Activated T-cell treated with anti-CD3 and anti-CD28 coated beads, Interleukin-2, amount 50 U/mL, for 72 hours (primary cell): ENCODE data around the gene C1orf216. TPM values are rescaled to one million over a fixed set of nuclear protein-coding genes. Genes with fewer than 3 reads are reported as not detected.
A peak's percentile ranks its signal among the peaks of the same experiment; 100 is the strongest.

Experiments used
- ATAC-seq, 2 donors: fragments of 150-1000 bp; cut with Tn5 transposase; replicated peaks in 1 of 2; 2 replicates each; pipeline ENCODE4 v1.10.0; 2021; ENCODE audit warnings: moderate library complexity in 2 of 2, mild to moderate bottlenecking in 1 of 2
- DNase-seq, 2 donors: peaks; one replicate each; pipeline ENCODE4 v3.0.0; 2021 to 2022; ENCODE audit warnings: mixed read lengths in 1 of 2
- H3K27ac Mint-ChIP-seq: one replicate; pipeline ENCODE4 v1.8.0; 2022; ENCODE audit warnings: mild to moderate bottlenecking, moderate library complexity, mixed read lengths
- H3K27me3 Mint-ChIP-seq: one replicate; pipeline ENCODE4 v1.8.0; 2022; ENCODE audit warnings: low read depth, mixed read lengths
- H3K36me3 Mint-ChIP-seq, 2 donors: one replicate each; pipeline ENCODE4 v1.8.0; 2022; ENCODE audit warnings: mixed read lengths in 2 of 2, mild to moderate bottlenecking in 1 of 2; ENCODE audit not compliant: insufficient read depth in 2 of 2
- H3K4me1 Mint-ChIP-seq: one replicate; pipeline ENCODE4 v1.8.0; 2022; ENCODE audit warnings: low read depth, mixed read lengths
- H3K4me3 Mint-ChIP-seq, 2 donors: one replicate each; pipeline ENCODE4 v1.8.0; 2022; ENCODE audit warnings: mild to moderate bottlenecking in 2 of 2, mixed read lengths in 2 of 2, moderate library complexity in 2 of 2
- H3K9me3 Mint-ChIP-seq, 2 donors: one replicate each; pipeline ENCODE4 v1.8.0; 2022; ENCODE audit warnings: mixed read lengths in 2 of 2
- total RNA-seq, 2 donors: library from RNA; stranded (reverse); gene quantifications; one replicate each; pipeline ENCODE4 v1.2.3, GENCODE V29; 2022

Gene C1orf216
- total RNA-seq, result 10 to 100 TPM in 1 of 2 donors, 1 to 10 TPM in 1; 9.4 to 11.6 TPM

- H3K27ac Mint-ChIP-seq, result peak within 1 kb of the TSS; percentile 74
- no peaks in the 10 kb centered on the region for H3K27me3 Mint-ChIP-seq
- H3K9me3 Mint-ChIP-seq, result no peaks in the 10 kb centered on the region
- H3K36me3 Mint-ChIP-seq, result peaks cover 4 to 6% of the 10 kb centered on the region in 2 donors
- H3K4me3 Mint-ChIP-seq, result peak within 1 kb of the TSS; percentile 86
- ATAC-seq (peak; percentile 83), DNase-seq (peak; percentile 81 to 85)
- H3K4me1 Mint-ChIP-seq, result peaks cover 42% of the 10 kb centered on the region
Measured at GRCh38 chr1:35718492-35719336, at the start of gene C1orf216. C1orf216 (minus strand) TSS chr1:35718884; CDS start chr1:35716321, 2,563 bp downstream.

- H3K4me3 Mint-ChIP-seq, result no peak overlapping the region
- no peak overlapping the region for H3K27ac Mint-ChIP-seq
- no peaks in the 10 kb centered on the region for H3K27me3 Mint-ChIP-seq
- peaks cover 6 to 21% of the 10 kb centered on the region in 2 donors for H3K36me3 Mint-ChIP-seq
- ATAC-seq, result no peak
- H3K9me3 Mint-ChIP-seq, result no peaks in the 10 kb centered on the region
- peaks cover 28% of the 10 kb centered on the region for H3K4me1 Mint-ChIP-seq
- DNase-seq, result no peak
Measured at GRCh38 chr1:35764283-35764682, 45.6 kb upstream of the C1orf216 start.

DNA sequence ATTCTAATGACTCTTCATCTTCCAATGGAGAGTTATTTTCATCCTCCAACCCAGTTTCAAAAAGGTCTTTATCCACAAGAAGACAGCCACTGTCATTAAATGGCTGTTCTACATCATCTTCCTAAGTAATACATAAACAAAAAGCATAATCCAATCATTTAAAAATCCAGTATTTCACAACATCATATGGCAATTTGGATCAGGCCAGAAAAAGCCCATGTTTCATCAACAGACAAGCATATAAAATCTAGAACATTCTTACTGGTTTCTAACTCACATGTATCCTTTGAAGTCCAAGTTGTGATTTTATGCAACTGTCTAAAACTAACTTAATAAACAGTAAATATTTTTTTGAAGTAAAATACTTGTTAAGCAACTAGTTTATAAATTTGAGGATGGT is 44.5 kb upstream of the C1orf216 start:
- peaks cover 6 to 21% of the 10 kb centered on the region in 2 donors for H3K36me3 Mint-ChIP-seq
- H3K4me3 Mint-ChIP-seq, result no peak overlapping the region
- H3K27ac Mint-ChIP-seq, result peak overlapping the region; percentile 45
- peaks cover 19% of the 10 kb centered on the region for H3K4me1 Mint-ChIP-seq
- DNase-seq (no peak), ATAC-seq (no peak)
- no peaks in the 10 kb centered on the region for H3K27me3 Mint-ChIP-seq
- no peaks in the 10 kb centered on the region for H3K9me3 Mint-ChIP-seq

GRCh38 chr1:35762141-35762540 is 43.5 kb upstream of the C1orf216 start:
- no peaks in the 10 kb centered on the region for H3K27me3 Mint-ChIP-seq
- peaks cover 6 to 25% of the 10 kb centered on the region in 2 donors for H3K36me3 Mint-ChIP-seq
- H3K9me3 Mint-ChIP-seq, result no peaks in the 10 kb centered on the region
- H3K4me3 Mint-ChIP-seq, result no peak overlapping the region
- DNase-seq (no peak), ATAC-seq (no peak)
- H3K27ac Mint-ChIP-seq, result no peak overlapping the region
- H3K4me1 Mint-ChIP-seq, result peaks cover 19% of the 10 kb centered on the region

GRCh38 chr1:35756064-35756463 is 37.4 kb upstream of the C1orf216 start:
- no peaks in the 10 kb centered on the region for H3K27me3 Mint-ChIP-seq
- peaks cover 6% of the 10 kb centered on the region for H3K4me1 Mint-ChIP-seq
- peaks cover 7 to 19% of the 10 kb centered on the region in 2 donors for H3K36me3 Mint-ChIP-seq
- ATAC-seq (no peak), DNase-seq (no peak)
- no peak overlapping the region for H3K4me3 Mint-ChIP-seq
- H3K9me3 Mint-ChIP-seq, result no peaks in the 10 kb centered on the region
- H3K27ac Mint-ChIP-seq, result no peak overlapping the region

DNA sequence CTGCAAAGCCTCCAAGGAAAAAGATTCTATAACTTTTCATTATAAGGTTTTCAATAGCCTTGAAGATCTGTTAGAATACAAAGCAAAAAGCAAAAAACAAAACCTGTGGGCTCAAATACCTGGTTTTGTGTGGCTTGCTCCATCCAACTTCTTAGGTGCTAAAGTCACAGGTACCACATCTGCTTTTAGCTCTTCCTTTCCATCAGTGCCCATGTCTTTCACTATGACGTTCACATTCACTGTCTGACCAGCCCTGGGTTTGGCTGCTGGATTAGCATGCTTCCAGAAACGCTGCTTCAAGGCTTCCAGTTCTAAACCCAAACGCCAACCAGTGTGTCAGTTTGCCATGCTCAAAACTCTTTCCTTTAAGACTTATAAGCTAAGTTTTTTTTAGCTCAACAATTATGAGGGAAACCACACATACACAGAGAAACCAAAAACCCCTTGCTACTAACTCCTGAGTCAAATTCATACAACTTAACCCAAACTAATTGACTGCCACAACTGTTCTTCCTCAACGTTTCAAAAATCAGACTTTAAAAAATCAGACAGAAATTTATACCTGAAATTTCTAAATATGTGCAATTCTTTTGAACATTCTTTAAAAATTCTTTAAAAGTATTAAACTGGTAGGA is 35.1 kb upstream of the C1orf216 start:
- no peak overlapping the region for H3K27ac Mint-ChIP-seq
- H3K9me3 Mint-ChIP-seq, result no peaks in the 10 kb centered on the region
- ATAC-seq (no peak), DNase-seq (no peak)
- peaks cover 5 to 22% of the 10 kb centered on the region in 2 donors for H3K36me3 Mint-ChIP-seq
- H3K4me1 Mint-ChIP-seq, result peaks cover 6% of the 10 kb centered on the region
- H3K27me3 Mint-ChIP-seq, result no peaks in the 10 kb centered on the region
- H3K4me3 Mint-ChIP-seq, result no peak overlapping the region

GRCh38 chr1:35748326-35748725 is 29.6 kb upstream of the C1orf216 start:
- DNase-seq, result no peak
- H3K27ac Mint-ChIP-seq, result no peak overlapping the region
- no peaks in the 10 kb centered on the region for H3K4me1 Mint-ChIP-seq
- H3K36me3 Mint-ChIP-seq, result peaks cover 10 to 44% of the 10 kb centered on the region in 2 donors
- no peak for ATAC-seq
- H3K27me3 Mint-ChIP-seq, result no peaks in the 10 kb centered on the region
- no peaks in the 10 kb centered on the region for H3K9me3 Mint-ChIP-seq
- no peak overlapping the region for H3K4me3 Mint-ChIP-seq

DNA sequence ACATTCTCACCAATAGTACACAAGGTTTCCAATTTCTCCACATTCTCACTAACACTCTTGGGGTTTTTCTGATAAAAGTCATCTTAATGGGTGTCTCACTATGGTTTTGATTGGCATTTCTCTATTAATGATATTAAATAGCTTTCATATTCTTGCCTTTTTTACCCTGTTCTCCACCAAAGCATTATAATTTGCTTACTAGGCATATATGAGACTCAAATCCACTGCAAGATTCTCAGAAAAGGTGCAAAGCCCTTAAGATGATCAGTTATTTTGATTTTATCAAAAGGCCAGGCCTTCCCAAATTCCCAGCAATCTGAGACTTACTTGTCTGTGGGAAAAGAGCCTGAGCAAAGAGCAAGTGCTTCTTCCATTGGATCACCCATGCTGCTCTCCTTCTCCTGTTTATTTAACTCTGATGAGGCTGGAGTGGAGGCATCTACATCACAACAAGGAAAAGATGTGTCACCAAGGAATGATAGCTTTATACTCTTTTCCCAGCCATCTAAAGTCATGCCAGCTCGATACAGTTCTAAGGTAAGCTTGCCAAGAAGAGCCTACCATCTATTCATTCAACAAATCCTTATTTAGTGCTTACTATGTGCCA is 26.5 kb upstream of the C1orf216 start:
- Mint-ChIP-seq H3K4me1 (no peaks in the 10 kb centered on the region), H3K9me3 (no peaks in the 10 kb centered on the region), H3K36me3 (peaks cover 11 to 43% of the 10 kb centered on the region in 2 donors), H3K27ac (no peak overlapping the region), H3K27me3 (no peaks in the 10 kb centered on the region), H3K4me3 (no peak overlapping the region)
- no peak for ATAC-seq
- no peak for DNase-seq

DNA sequence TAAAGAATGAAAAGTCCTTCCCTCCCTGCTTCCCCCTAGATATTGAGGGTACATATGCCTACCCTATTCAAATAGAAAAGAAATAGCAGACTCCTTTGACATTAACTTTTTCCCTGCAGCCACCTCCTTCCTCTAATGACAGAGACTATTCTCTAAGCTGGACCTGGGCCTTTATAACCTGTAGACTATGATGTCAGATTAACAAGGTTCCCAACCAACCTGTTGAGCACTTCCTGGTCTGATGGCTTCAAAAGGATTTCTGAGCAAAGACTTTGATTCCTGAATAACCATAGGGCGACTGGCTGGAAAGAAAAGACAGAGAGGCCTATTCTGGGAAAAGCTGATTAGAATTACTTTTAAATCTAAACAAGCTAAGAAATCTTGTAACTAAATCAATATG is 18.4 kb upstream of the C1orf216 start:
- no peaks in the 10 kb centered on the region for H3K27me3 Mint-ChIP-seq
- no peaks in the 10 kb centered on the region for H3K4me1 Mint-ChIP-seq
- H3K4me3 Mint-ChIP-seq, result no peak overlapping the region
- no peak overlapping the region for H3K27ac Mint-ChIP-seq
- no peaks in the 10 kb centered on the region for H3K9me3 Mint-ChIP-seq
- peaks cover 13 to 40% of the 10 kb centered on the region in 2 donors for H3K36me3 Mint-ChIP-seq
- DNase-seq (no peak), ATAC-seq (no peak)

GRCh38 chr1:35727434-35728040 is 8.9 kb upstream of the C1orf216 start:
- Mint-ChIP-seq H3K27me3 (no peaks in the 10 kb centered on the region), H3K27ac (no peak overlapping the region), H3K4me1 (no peaks in the 10 kb centered on the region), H3K9me3 (no peaks in the 10 kb centered on the region), H3K4me3 (no peak overlapping the region), H3K36me3 (peaks cover 0 to 8% of the 10 kb centered on the region in 2 donors)
- peak in 1 of 2 donors; percentile 20 for ATAC-seq
- DNase-seq, result no peak

GRCh38 chr1:35726450-35727433 is 8.1 kb upstream of the C1orf216 start:
- no peak overlapping the region for H3K27ac Mint-ChIP-seq

GRCh38 chr1:35725596-35725995 is 6.9 kb upstream of the C1orf216 start:
- ATAC-seq (no peak), DNase-seq (no peak)
- Mint-ChIP-seq H3K9me3 (no peaks in the 10 kb centered on the region), H3K27ac (no peak overlapping the region), H3K4me1 (no peaks in the 10 kb centered on the region), H3K27me3 (no peaks in the 10 kb centered on the region), H3K4me3 (no peak overlapping the region), H3K36me3 (peaks cover 0 to 4% of the 10 kb centered on the region in 2 donors)

More at GRCh38 chr1:35726450-35727433, 8.1 kb upstream of the C1orf216 start:
- H3K36me3 Mint-ChIP-seq, result peaks cover 0 to 6% of the 10 kb centered on the region in 2 donors
- no peaks in the 10 kb centered on the region for H3K4me1 Mint-ChIP-seq
- H3K4me3 Mint-ChIP-seq, result no peak overlapping the region
- H3K27me3 Mint-ChIP-seq, result no peaks in the 10 kb centered on the region
- DNase-seq (peak; percentile 37 to 49), ATAC-seq (peak; percentile 77 to 83)
- H3K9me3 Mint-ChIP-seq, result no peaks in the 10 kb centered on the region
